ENCODE measurements around the gene CLEC1A. TPM values are rescaled to one million over a fixed set of nuclear protein-coding genes. Genes with fewer than 3 reads are reported as not detected.

Gene CLEC1A, protein sequence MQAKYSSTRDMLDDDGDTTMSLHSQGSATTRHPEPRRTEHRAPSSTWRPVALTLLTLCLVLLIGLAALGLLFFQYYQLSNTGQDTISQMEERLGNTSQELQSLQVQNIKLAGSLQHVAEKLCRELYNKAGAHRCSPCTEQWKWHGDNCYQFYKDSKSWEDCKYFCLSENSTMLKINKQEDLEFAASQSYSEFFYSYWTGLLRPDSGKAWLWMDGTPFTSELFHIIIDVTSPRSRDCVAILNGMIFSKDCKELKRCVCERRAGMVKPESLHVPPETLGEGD
- total RNA-seq (2021; ENCODE audit: unreplicated experiment) (not detected), Bru-seq, nascent RNA (not detected), BruChase-seq, experiment 1, labeled RNA remaining after a 6-hour chase (not detected), BruChase-seq, experiment 2, labeled RNA remaining after a 2-hour chase (not detected)
- not detected in 2 replicates for polyA plus RNA-seq (2012)
- long read RNA-seq, result 0 reads

GRCh38 chr12:10098791-10099190 lies at the start of gene CLEC1A:
Gene CLEC1A (minus strand): TSS chr12:10098985. CDS start chr12:10098922, 63 bp downstream.
- CTCF ChIA-PET, result no interaction called here
- no peak for ATAC-seq
- BruUV-seq (replicated peaks), result no TSS peak

DNA sequence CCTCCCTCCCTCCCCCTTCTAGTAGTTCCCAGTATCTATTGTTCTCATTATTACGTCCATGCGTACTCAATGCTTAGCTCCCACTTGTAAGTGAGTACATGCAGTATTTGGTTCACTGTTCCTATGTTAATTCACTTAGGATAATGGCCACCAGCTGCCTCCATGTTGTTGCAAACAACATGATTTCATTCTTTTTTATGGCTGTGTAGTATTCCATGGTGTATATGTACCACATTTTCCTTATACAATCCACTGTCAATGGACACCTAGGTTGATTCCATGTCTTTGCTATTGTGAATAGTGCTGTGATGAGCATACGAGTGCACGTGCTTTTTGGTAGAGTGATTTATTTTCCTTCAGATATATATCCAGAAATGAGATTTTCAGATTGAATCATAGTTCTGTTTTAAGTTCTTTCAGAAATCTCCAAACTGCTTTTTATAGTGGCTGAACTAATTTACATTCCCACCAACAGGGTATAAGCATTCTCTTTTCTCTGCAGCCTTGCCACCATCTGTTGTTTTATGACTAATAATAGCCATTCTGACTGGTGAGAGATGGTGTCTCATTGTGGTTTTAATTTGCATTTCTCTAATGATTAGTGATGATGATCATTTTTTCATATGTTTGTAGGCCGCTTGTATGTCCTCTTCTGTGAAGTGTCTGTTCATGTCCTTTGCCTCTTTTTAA lies 49.1 kb upstream of the CLEC1A start:
- H3K27ac ChIP-seq (ENCODE audit: low read depth, low read length), result no peak overlapping the region
- ChIA-PET POLR2A (no interaction called here), RAD21 (ENCODE audit: low non-redundant PET in 1 of 2, low total read pairs in 2 of 2, uncharacterized antibody in 2 of 2, unreplicated experiment in 2 of 2) (no interaction called here), CTCF (no interaction called here)
- H3K79me2 ChIP-seq (ENCODE audit: insufficient read depth, low read length), result no peaks in the 10 kb centered on the region
- no peaks in the 10 kb centered on the region for H3K36me3 ChIP-seq (ENCODE audit: control insufficient read depth in 1 of 2, insufficient read depth in 2 of 2, low read length in 2 of 2)
- no peaks in the 10 kb centered on the region; the same call in 1 of the 2 replicates for H4K20me1 ChIP-seq (ENCODE audit: insufficient read depth)
- intact Hi-C loops (cut with micrococcal nuclease), result no loop called here
- H3K9ac ChIP-seq (ENCODE audit: low read length), result no peak overlapping the region
- no peak overlapping the region for H3K4me2 ChIP-seq (ENCODE audit: low read length)
- DNase-seq (ENCODE audit: low read depth, low spot score), result no peak
- TF ChIP-seq EGR1 (IDR thresholded peaks at IDR 0.05; ENCODE audit: low read depth) (no peak), EZH2 (IDR thresholded peaks at IDR 0.05) (no peak), ATF3 (IDR thresholded peaks at IDR 0.05) (no peak), POLR2A (IDR thresholded peaks at IDR 0.05; ENCODE audit: borderline replicate concordance, extremely low read depth, insufficient read depth, insufficient read length) (no peak)
- H2AFZ ChIP-seq (ENCODE audit: low read depth, low read length, poor library complexity, severe bottlenecking), result no peak overlapping the region
- no peak for ATAC-seq
- H3K9me3 ChIP-seq (ENCODE audit: control insufficient read depth in 1 of 2, insufficient read depth in 1 of 2, low read depth in 1 of 2, low read length in 2 of 2), result no peaks in the 10 kb centered on the region
- no peak overlapping the region for H3K4me3 ChIP-seq (replicated peaks in 1 of 2; ENCODE audit: low read depth in 1 of 2, low read length in 2 of 2)
- no peaks in the 10 kb centered on the region for H3K27me3 ChIP-seq (ENCODE audit: insufficient read depth, low read length)
- no peaks in the 10 kb centered on the region for H3K9me2 ChIP-seq (ENCODE audit: insufficient read depth)
- BruUV-seq (replicated peaks), result no TSS peak
- no peaks in the 10 kb centered on the region for H3K4me1 ChIP-seq (ENCODE audit: control insufficient read depth in 1 of 2, insufficient read depth in 2 of 2, low read length in 2 of 2)

More at GRCh38 chr12:10098791-10099190, at the start of gene CLEC1A:
- Histone ChIP-seq H3K27me3 (ENCODE audit: insufficient read depth, low read length) (peaks cover 51% of the 10 kb centered on the region), H3K9me3 (ENCODE audit: control insufficient read depth in 1 of 2, insufficient read depth in 1 of 2, low read depth in 1 of 2, low read length in 2 of 2) (no peaks in the 10 kb centered on the region), H3K4me1 (ENCODE audit: control insufficient read depth in 1 of 2, insufficient read depth in 2 of 2, low read length in 2 of 2) (no peaks in the 10 kb centered on the region), H3K9me2 (ENCODE audit: insufficient read depth) (no peaks in the 10 kb centered on the region), H3K4me3 (replicated peaks in 1 of 2; ENCODE audit: low read depth in 1 of 2, low read length in 2 of 2) (no peak within 1 kb of the TSS), H3K36me3 (ENCODE audit: control insufficient read depth in 1 of 2, insufficient read depth in 2 of 2, low read length in 2 of 2) (no peaks in the 10 kb centered on the region), H3K4me2 (ENCODE audit: low read length) (no peak within 1 kb of the TSS), H3K79me2 (ENCODE audit: insufficient read depth, low read length) (no peaks in the 10 kb centered on the region), H3K9ac (ENCODE audit: low read length) (no peak within 1 kb of the TSS), H2AFZ (ENCODE audit: low read depth, low read length, poor library complexity, severe bottlenecking) (no peak within 1 kb of the TSS), H3K27ac (ENCODE audit: low read depth, low read length) (no peak within 1 kb of the TSS), H4K20me1 (ENCODE audit: insufficient read depth) (no peaks in the 10 kb centered on the region)
- DNase-seq (ENCODE audit: low read depth, low spot score), result no peak
- TF ChIP-seq ATF3 (IDR thresholded peaks at IDR 0.05) (no peak), CEBPB (IDR thresholded peaks at IDR 0.05; ENCODE audit: low read depth) (no peak), EZH2phosphoT487 (IDR thresholded peaks at IDR 0.05; ENCODE audit: borderline replicate concordance) (no peak), RAD21 (IDR thresholded peaks at IDR 0.05; ENCODE audit: low read depth) (no peak), TCF7L2 (IDR thresholded peaks at IDR 0.05; ENCODE audit: borderline replicate concordance, extremely low read depth, insufficient read depth, insufficient read length) (no peak)
- intact Hi-C loops (cut with micrococcal nuclease), result no loop called here
- POLR2A ChIA-PET, result interaction anchor here (0.5 kb wide), 1 partner anchor 33 kb away, joined by 5 read pairs; no protein-coding TSS in a partner anchor
- RAD21 ChIA-PET (ENCODE audit: low non-redundant PET in 1 of 2, low total read pairs in 2 of 2, uncharacterized antibody in 2 of 2, unreplicated experiment in 2 of 2), result no interaction called here
